GM10847 (cell line): ENCODE data around the gene ORMDL2.

Source experiments
- POLR2A ChIP-seq: IDR thresholded peaks from 2 replicates; pipeline ENCODE4 v1.6.1; 2011; ENCODE audit not compliant: insufficient read length; ENCODE audit errors: extremely low read depth

Gene ORMDL2

DNA sequence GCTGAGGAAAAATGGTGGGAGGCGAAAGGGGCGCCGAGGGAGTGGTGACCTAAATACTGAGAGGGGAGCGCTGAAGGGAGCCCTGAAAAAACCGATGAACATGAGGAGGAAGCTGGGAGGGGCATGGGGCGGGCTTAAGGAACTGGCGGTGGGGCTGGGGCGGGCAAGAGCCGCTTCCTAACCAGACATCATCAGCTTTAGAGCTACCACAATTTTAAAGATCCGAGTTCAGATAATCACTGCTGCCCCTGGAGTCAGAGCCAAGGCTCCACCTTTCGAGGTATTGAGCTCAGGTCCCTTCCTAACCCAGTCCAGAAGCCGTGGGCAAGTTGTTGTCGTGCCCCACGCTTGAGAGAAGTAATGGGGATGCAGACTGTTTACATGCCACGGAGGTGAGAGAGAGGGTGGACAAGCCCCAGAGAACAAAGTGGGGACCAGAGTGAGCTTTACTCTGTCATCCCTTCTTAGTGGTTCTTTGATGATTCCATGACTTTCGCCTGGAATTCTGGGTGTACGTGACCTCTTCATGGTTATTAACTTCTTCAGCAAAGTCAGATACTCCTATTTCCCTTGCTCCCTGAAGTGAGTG, 393 bp downstream of the ORMDL2 start:
- no peak for TF ChIP-seq POLR2A

GRCh38 chr12:55818886-55819285, 1.0 kb downstream of the ORMDL2 start:
- TF ChIP-seq POLR2A: no peak

DNA sequence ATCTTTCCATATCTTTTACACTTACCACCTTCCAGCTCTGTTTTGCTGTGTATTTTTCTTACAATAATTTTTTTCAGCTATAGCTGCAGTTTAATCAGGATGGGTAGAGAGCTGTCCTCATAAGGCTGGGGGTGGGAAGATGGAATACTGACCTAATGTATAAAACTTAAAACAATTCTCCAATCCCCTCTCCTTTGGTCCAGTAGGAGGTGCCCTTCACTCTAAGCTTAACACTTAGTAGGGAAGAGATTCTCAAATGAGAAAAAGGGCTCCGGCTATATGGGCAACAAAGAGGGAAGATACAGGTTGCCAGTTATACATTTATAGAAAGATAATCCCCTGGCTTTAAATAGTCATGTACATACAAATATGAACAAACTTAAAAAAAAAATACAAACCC, 2.8 kb downstream of the ORMDL2 start:
- no peak for TF ChIP-seq POLR2A

DNA sequence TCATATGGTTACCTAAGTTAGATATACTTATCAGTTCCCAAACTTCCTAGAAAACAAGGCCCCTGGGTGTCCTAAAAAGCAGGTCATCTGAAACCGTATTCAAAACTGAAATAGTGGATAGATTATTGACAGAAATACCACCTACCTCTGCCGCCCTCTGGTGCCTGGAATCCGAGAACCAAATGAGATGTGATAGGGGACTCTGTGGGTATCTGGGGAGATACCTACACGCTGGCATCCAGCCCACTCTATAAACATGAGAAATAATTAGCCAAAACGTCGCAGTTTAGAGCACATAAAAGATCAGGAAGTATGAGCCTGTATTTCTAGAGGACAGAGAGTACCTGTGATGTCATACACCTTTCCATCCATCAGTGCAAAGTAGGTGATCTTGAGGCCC, 4.4 kb downstream of the ORMDL2 start:
- TF ChIP-seq POLR2A: no peak

DNA sequence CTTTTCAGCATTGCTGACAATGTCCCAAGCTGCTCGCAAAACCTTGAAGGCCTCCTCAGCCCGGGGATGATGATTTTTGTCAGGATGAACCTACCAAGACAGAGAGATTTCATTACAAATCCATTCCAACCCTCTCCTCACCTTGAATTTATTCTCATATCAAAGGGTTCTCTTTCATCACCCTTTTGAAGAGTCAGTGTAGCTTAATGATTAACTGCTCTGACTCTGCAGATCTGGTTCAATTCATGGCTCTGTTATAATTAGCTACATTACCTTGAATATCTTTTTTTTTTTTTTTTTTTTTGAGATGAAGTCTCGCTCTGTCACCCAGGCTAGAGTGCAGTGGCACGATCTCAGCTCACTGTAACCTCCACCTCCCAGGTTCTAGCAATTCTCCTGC, 5.6 kb downstream of the ORMDL2 start:
- TF ChIP-seq POLR2A: no peak

GRCh38 chr12:55824726-55825125, 6.9 kb downstream of the ORMDL2 start:
- TF ChIP-seq POLR2A: no peak

DNA sequence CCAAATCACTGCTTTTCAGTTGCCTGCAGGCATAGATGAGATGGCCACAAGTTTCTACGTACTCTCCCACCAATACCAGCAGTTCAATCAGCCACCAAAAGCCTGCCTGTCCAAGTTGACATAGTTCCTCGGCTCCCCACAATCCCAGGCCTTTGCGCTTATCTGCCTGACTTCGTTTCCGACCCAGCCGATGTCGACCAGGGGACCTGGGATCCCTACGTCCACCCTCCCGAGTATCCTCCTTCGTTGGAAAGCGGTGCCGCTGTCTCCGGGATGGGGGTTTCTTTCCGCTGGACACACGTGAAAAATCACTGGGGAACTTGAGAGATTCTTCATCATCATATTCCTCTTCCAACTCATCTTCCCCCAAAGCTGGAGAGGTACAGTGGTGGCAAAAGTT, 10.0 kb downstream of the ORMDL2 start:
- no peak for TF ChIP-seq POLR2A

DNA sequence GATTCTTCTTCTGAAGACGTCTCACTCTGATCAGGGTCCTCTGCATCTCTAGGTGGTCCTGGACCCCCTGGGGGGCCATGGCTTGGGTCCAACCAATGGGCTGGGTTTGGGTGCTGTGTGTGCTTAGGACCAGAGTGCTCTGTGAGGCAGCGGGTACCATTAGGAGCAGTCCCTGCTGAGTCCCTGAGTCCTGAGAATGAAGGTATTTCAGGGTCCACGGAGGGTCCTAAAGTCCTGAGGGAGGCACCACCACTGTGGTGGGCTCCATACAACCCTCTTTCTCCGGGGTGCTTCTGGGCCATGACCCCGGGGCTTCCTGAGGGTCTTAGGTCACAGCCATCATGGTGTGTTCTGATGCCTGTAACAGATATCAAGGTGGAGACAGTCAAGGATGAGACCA, 10.5 kb downstream of the ORMDL2 start:
- no peak for TF ChIP-seq POLR2A

DNA sequence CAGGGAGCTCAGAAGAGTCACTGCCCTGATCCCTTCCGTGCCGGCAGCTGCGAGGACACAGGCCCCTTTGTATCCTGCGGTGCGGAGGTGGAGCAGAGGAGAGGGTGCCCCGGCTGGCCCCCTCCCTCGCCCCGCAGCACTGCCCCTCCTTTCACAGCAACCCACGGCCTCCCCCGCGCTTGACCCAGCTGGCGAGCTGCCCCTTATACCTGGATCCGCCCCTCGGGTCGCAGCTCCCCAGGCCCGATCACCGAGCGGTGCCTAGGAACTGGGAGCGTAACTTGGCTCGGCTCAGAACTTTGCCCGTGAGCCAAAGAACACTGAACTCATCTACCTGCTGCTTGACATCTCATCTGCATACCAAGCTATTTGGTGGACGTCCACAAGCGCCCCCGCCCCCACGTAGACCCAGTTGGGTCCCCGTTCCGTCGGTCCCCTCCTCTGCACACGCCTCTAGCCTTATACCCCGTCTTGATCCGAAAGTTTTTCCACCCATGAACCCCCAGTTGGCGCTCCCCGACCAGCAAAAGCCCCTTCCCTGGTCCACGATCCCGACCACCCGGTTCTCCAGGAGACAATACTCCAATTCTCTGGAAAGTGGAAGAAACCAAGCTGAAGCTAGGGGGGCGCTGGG, 12.2 kb downstream of the ORMDL2 start:
- TF ChIP-seq POLR2A: no peak

DNA sequence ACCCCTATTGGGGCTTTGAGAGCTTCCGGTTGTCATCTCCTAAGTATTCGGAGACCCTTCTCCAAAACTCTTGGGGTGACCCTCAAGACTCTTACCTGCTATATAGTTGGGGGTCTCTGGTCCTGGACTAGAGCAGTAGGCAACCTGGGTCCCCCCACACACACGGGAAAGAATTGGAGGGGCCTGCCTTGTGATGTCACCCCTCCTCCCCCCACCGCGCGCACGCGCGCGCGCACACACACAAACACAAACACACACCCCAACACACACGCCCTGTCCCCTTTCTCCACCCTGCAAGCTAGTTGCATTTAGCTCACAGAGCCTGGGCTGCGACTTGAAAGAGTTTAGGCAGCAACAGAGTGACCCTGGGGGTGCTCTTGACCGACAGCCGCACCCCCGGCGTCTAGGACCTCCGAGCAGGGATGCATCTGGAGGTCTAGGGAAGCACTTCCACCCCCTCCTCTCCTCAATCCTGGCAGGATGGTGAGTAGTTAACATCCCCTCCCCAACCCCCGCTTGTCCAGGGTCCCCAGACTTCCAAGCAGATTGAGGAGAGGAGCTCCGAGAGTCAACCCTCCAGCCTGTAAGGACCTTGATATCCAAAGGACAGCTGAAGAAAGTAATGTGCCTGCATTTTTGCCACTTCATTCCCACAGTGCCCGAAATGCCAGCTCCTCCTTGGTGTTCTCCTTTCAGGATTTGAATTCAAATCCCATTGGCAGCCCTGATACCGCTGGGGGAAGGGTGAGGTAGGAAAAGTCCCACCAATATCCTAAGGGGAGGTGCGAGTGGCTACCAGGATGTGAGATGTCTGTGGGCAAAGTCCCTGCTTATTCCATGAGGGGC, 13.0 kb downstream of the ORMDL2 start:
- TF ChIP-seq POLR2A: no peak

DNA sequence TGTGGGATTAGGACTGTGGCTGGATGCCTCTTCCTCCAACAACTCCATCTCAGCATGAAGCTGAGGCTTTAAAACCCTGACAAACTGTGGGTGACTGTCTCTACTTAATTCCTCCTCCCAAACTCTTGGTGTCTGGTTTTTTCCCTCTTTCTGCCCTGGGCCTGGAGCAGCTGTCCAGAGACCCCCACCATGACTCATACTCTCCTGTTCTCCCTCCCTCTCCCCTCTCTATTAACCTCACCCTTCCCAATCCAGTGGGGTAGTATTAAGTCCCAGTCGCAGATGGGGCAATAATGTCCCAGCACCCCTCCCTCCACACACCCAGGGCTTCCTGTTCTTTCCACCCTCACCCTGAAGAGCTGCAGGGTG, 13.6 kb downstream of the ORMDL2 start:
- no peak for TF ChIP-seq POLR2A

- no peak for TF ChIP-seq POLR2A
Measured at GRCh38 chr12:55833056-55833455, 15.2 kb downstream of the ORMDL2 start.

- no peak for TF ChIP-seq POLR2A
Measured at GRCh38 chr12:55838361-55838760, 20.5 kb downstream of the ORMDL2 start.

GRCh38 chr12:55839345-55840140, 21.7 kb downstream of the ORMDL2 start:
- TF ChIP-seq POLR2A: no peak

GRCh38 chr12:55840581-55841351, 22.9 kb downstream of the ORMDL2 start:
- TF ChIP-seq POLR2A: no peak
